GM12872 (cell line): ENCODE measurements around the gene PIWIL4.

ENCODE experiments used
- TF ChIP-seq, protein P1 (sequence below): IDR thresholded peaks from 3 replicates; pipeline ENCODE4 v1.5.1; 2011; ENCODE audit warnings: low read depth, mild to moderate bottlenecking, low read length, moderate library complexity; ENCODE audit not compliant: insufficient read depth

PIWIL4 gene

DNA sequence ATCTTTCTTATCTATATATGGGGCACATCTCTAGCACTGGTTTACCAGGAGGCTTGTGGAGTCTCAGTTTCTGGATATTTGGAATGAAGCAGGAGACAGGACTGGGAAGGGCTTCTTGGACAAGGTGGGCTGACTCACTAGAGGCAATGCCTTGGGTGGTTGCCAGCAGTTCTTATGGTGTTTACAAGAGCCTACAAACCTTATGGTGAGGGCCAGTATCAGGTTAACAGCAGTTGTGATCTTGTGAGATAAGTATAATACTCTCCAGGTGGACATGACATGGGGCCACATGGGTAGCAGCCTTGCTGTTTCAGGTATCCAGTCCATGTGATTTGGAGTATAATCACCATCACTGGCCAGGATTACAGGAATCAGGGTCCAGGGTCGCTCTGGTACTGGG is 13.2 kb upstream of the PIWIL4 start:
- TF ChIP-seq, protein P1, sequence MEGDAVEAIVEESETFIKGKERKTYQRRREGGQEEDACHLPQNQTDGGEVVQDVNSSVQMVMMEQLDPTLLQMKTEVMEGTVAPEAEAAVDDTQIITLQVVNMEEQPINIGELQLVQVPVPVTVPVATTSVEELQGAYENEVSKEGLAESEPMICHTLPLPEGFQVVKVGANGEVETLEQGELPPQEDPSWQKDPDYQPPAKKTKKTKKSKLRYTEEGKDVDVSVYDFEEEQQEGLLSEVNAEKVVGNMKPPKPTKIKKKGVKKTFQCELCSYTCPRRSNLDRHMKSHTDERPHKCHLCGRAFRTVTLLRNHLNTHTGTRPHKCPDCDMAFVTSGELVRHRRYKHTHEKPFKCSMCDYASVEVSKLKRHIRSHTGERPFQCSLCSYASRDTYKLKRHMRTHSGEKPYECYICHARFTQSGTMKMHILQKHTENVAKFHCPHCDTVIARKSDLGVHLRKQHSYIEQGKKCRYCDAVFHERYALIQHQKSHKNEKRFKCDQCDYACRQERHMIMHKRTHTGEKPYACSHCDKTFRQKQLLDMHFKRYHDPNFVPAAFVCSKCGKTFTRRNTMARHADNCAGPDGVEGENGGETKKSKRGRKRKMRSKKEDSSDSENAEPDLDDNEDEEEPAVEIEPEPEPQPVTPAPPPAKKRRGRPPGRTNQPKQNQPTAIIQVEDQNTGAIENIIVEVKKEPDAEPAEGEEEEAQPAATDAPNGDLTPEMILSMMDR: no peak

DNA sequence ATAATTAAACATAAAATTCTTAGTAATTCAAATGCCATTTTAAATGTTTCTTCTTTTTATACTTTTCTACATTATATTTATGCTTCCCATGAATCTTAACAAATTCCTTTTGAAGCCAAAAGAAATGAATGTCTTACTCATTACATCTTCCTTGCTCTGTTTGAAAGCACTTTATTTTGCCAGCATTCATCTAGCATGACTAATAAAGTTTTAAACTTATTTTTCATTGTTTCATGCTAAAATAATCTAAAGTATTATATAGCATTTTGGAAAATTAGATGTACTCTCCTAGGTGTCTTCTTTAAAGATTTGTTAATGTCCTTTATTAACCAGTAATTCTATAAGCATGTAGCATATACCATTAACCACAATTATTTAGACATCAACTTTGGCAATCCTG is 9.7 kb upstream of the PIWIL4 start:
- TF ChIP-seq, protein P1: no peak

DNA sequence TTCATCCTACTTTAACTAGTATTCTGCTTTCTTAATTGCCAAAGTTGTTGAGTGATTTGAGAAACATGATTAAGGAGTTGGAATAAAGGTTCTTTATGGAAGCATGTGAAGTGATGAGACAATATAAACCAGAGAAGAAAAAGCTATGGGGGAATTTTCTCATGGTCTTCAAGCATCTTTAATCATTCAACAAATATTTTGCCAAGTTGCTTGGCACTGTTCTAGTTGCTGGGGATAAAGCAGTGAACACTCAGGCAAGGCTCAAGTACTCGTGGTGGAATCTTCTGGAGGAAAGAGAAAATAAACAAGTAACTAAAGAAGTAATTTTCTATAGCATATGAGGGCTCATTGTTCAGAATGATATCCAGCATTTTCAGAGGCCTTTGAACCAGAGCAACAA is 9.2 kb upstream of the PIWIL4 start:
- TF ChIP-seq, protein P1: no peak

DNA sequence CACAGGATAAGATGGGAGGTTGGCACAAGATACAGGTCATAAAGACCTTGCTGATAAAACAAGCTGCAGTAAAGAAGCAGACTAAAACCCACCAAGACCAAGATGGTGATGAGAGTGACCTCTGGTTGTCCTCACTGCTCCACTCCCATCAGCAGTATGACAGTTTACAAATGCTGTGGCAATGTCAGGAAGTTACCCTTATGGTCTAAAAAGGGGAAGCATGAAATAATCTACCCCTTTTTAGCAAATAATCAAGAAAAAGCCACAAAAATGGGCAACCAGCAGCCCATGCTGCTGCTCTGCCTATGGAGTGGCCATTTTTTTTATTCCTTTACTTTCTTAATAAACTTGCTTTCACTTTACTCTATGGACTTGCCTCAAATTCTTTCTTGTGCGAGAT is 8.7 kb upstream of the PIWIL4 start:
- TF ChIP-seq, protein P1: no peak

DNA sequence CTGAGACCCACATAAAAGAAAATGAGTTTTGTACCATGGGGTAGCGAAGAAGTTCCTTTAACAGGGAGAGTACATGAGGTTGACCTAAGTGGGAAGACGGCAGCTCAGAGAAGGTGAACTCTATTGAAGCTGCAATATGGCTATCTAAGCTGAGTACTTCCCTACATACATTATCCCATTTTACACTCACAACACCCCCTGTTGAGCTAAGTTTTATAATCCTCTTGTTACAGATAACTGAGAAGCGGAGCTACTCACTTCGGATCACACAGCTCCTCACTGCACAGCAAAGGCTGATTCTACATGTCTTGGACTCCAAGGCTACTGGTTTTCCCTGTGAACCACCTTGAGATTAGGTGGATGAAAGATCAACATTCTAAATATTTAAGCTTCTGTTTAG is 8.2 kb upstream of the PIWIL4 start:
- TF ChIP-seq, protein P1: no peak

DNA sequence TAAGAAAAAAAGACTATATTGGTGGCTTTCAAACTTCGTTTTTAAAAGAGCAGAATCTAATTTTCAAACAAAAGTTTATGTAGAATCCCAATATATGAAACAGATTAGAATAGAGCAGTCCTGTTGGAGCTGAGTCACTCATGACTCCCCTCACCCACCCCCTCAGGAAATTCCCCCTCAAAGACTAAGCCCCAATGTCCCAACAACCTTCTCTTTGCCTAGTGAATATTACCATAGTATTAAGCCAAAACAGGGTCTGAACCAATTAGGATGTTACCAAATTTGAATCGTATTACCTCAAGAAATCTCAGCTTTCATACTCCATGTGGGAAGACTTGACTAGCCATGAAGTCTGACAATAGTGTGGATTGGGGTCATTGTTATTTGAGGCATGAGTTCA is 7.8 kb upstream of the PIWIL4 start:
- TF ChIP-seq, protein P1: no peak

DNA sequence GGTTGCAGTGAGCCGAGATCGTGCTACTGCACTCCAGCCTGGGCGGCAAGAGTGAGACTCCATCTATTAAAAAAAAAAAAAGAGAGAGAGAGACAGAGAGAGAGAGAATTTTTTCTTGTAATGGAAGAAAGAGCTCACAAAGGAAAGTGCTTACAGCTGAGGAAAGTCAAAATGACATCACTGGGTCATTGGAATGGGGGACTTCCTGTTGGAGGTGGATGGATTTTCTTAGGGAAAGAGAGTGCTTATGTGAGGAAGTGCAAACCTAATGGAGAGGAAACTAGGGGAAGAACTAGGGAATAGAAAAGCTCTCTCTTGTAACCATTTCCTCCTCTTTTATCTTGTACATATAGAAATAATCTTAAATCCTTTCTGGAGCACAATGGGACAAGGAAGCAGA is 6.3 kb upstream of the PIWIL4 start:
- TF ChIP-seq, protein P1: no peak
